Motor neuron (in vitro differentiated cells): Measurements from ENCODE around the gene PRKCZ. TPM values are rescaled to one million over a fixed set of nuclear protein-coding genes. Genes with fewer than 3 reads are reported as not detected.

Source experiments
- ATAC-seq, 8 experiments: fragments of 200-7000 bp; cut with Tn5 transposase; replicated peaks in 6 of 8; 2 replicates each; pipeline ENCODE4 v1.8.0; 2021; ENCODE audit warnings: mild to moderate bottlenecking in 8 of 8, moderate library complexity in 8 of 8
- H3K27ac ChIP-seq, 2 donors: fragments of 250-450 bp; sonication (Bioruptor Pico); 2 replicates each; pipeline ENCODE4 v1.9.0; 2021; ENCODE audit warnings: antibody characterized with exemption in 2 of 2, mild to moderate bottlenecking in 2 of 2, moderate library complexity in 1 of 2
- H3K4me1 ChIP-seq, 2 donors: fragments of 250-450 bp; sonication (Bioruptor Pico); replicated peaks in 1 of 2; 2 replicates each; pipeline ENCODE4 v1.6.1; 2021; ENCODE audit warnings: antibody characterized with exemption in 2 of 2, mild to moderate bottlenecking in 2 of 2, moderate library complexity in 1 of 2
- H3K4me3 ChIP-seq, 5 donors: fragments of 250-450 bp; sonication (Bioruptor Pico); 2 replicates each; pipeline ENCODE4 v1.9.0; 2021; ENCODE audit warnings: antibody characterized with exemption in 5 of 5, mild to moderate bottlenecking in 5 of 5, moderate library complexity in 4 of 5
- WGBS, 10 experiments: fragments of 450-650 bp; shearing (Covaris generic); methylation state at CpG; one replicate each; pipeline ENCODE4 v1.0.0; 2022; 5-methylcytosine and 5-hydroxymethylcytosine counted together
- in situ Hi-C, 9 experiments: fragments of 400-800 bp; cut with MboI; loops; one replicate each; pipeline ENCODE4 v1.15.0; 2021; ENCODE audit warnings: low sequenced_read_pairs in 9 of 9, low pct_unique_long_range_greater_than_20kb in 2 of 9; ENCODE audit not compliant: unreplicated experiment in 9 of 9
- total RNA-seq, 8 experiments: library from RNA; unstranded; fragments of 300-600 nt; gene quantifications; 2 replicates each; pipeline versions ENCODE4 v1.2.3 to v1.2.4, GENCODE V29; 2022

Gene PRKCZ
- total RNA-seq, 8 experiments from 2014 or later = 1.1 to 39.0 (median 23.6) TPM

GRCh38 chr1:2150801-2151200, 100.6 kb downstream of the PRKCZ start:
- no peak for ATAC-seq
- H3K27ac ChIP-seq = no peak overlapping the region
- H3K4me3 ChIP-seq = no peak overlapping the region
- WGBS, 10 experiments = 73 to 95% (median 80%) methylated on average over 1 to 15 of the region's 19 CpGs; no CpG with 5 or more reads in 3 of the 10 experiments
- no peaks in the 10 kb centered on the region for H3K4me1 ChIP-seq
- in situ Hi-C loops = no loop called here

- Histone ChIP-seq H3K4me3 (no peak overlapping the region), H3K4me1 (no peaks in the 10 kb centered on the region), H3K27ac (no peak overlapping the region)
- 0 to 100% (median 86%) methylated on average over 1 to 9 of the region's 10 CpGs; no CpG with 5 or more reads in 2 of the 10 experiments for WGBS, 10 experiments
- no peak for ATAC-seq
- in situ Hi-C loops = no loop called here
Measured at GRCh38 chr1:2151252-2151651, 101.0 kb downstream of the PRKCZ start.

GRCh38 chr1:2151911-2152310, 101.7 kb downstream of the PRKCZ start:
- in situ Hi-C loops = no loop called here
- no peak for ATAC-seq
- no peaks in the 10 kb centered on the region for H3K4me1 ChIP-seq
- no peak overlapping the region for H3K4me3 ChIP-seq
- WGBS, 10 experiments = 60 to 95% (median 73%) methylated on average over 1 to 6 of the region's 6 CpGs; no CpG with 5 or more reads in 2 of the 10 experiments
- no peak overlapping the region for H3K27ac ChIP-seq

GRCh38 chr1:2152954-2153353, 102.7 kb downstream of the PRKCZ start:
- H3K4me1 ChIP-seq = no peaks in the 10 kb centered on the region
- WGBS, 10 experiments = 80 to 100% (median 90%) methylated on average over 1 to 10 of the region's 11 CpGs; no CpG with 5 or more reads in 6 of the 10 experiments
- in situ Hi-C loops = no loop called here
- ATAC-seq = no peak
- H3K4me3 ChIP-seq = no peak overlapping the region
- no peak overlapping the region for H3K27ac ChIP-seq

GRCh38 chr1:2154022-2154421, 103.8 kb downstream of the PRKCZ start:
- H3K4me1 ChIP-seq = no peaks in the 10 kb centered on the region
- H3K27ac ChIP-seq = no peak overlapping the region
- in situ Hi-C loops = no loop called here
- WGBS, 10 experiments = 52 to 100% (median 87%) methylated on average over 1 to 11 of the region's 21 CpGs; no CpG with 5 or more reads in 4 of the 10 experiments
- H3K4me3 ChIP-seq = no peak overlapping the region
- no peak for ATAC-seq

GRCh38 chr1:2155147-2155598, 105.0 kb downstream of the PRKCZ start:
- no peak overlapping the region for H3K27ac ChIP-seq
- peaks cover 0 to under 1% of the 10 kb centered on the region in 2 donors for H3K4me1 ChIP-seq
- no peak for ATAC-seq
- in situ Hi-C loops = no loop called here
- H3K4me3 ChIP-seq = no peak overlapping the region
- 64 to 100% (median 92%) methylated on average over 3 to 10 of the region's 10 CpGs for WGBS, 10 experiments

GRCh38 chr1:2155788-2156187, 105.6 kb downstream of the PRKCZ start:
- ATAC-seq = no peak
- 0 to 100% (median 84%) methylated on average over 1 to 6 of the region's 6 CpGs; no CpG with 5 or more reads in 3 of the 10 experiments for WGBS, 10 experiments
- in situ Hi-C loops = no loop called here
- H3K4me3 ChIP-seq = no peak overlapping the region
- peaks cover 0 to 5% of the 10 kb centered on the region in 2 donors for H3K4me1 ChIP-seq
- H3K27ac ChIP-seq = no peak overlapping the region

GRCh38 chr1:2156866-2157265, 106.7 kb downstream of the PRKCZ start:
- H3K4me3 ChIP-seq = no peak overlapping the region
- no peak for ATAC-seq
- in situ Hi-C loops = no loop called here
- H3K27ac ChIP-seq = no peak overlapping the region
- H3K4me1 ChIP-seq = peaks cover 0 to 9% of the 10 kb centered on the region in 2 donors
- WGBS, 10 experiments = 0 to 88% (median 72%) methylated on average over 1 to 8 of the region's 9 CpGs; no CpG with 5 or more reads in 2 of the 10 experiments

GRCh38 chr1:2157856-2158255, 107.6 kb downstream of the PRKCZ start:
- ATAC-seq = no peak
- no peak overlapping the region for H3K4me3 ChIP-seq
- in situ Hi-C loops = no loop called here
- 62 to 100% (median 96%) methylated on average over 1 to 10 of the region's 19 CpGs; no CpG with 5 or more reads in 5 of the 10 experiments for WGBS, 10 experiments
- H3K4me1 ChIP-seq = peaks cover 0 to 9% of the 10 kb centered on the region in 2 donors
- H3K27ac ChIP-seq = no peak overlapping the region

- ATAC-seq = no peak
- Histone ChIP-seq H3K27ac (no peak overlapping the region), H3K4me1 (peaks cover 0 to 9% of the 10 kb centered on the region in 2 donors), H3K4me3 (no peak overlapping the region)
- in situ Hi-C loops = no loop called here
- 30 to 93% (median 78%) methylated on average over 2 to 15 of the region's 16 CpGs; no CpG with 5 or more reads in 3 of the 10 experiments for WGBS, 10 experiments
Measured at GRCh38 chr1:2158272-2158671, 108.1 kb downstream of the PRKCZ start.

GRCh38 chr1:2159124-2159523, 108.9 kb downstream of the PRKCZ start:
- ATAC-seq = no peak
- Histone ChIP-seq H3K27ac (no peak overlapping the region), H3K4me1 (peaks cover 0 to 9% of the 10 kb centered on the region in 2 donors), H3K4me3 (no peak overlapping the region)
- in situ Hi-C loops = no loop called here
- 30 to 100% (median 92%) methylated on average over 2 to 9 of the region's 18 CpGs; no CpG with 5 or more reads in 3 of the 10 experiments for WGBS, 10 experiments

- peak in 4 of 8 experiments; percentile 52 to 70 (median 64) for ATAC-seq
- peaks cover 0 to 9% of the 10 kb centered on the region in 2 donors for H3K4me1 ChIP-seq
- H3K27ac ChIP-seq = no peak overlapping the region
- 78 to 93% (median 85%) methylated on average over 3 to 18 of the region's 34 CpGs; no CpG with 5 or more reads in 5 of the 10 experiments for WGBS, 10 experiments
- in situ Hi-C loops = no loop called here
- no peak overlapping the region for H3K4me3 ChIP-seq
Measured at GRCh38 chr1:2160451-2161300, 110.5 kb downstream of the PRKCZ start.

GRCh38 chr1:2163205-2163604, 113.0 kb downstream of the PRKCZ start:
- in situ Hi-C loops = no loop called here

More at GRCh38 chr1:2163205-2163604, 113.0 kb downstream of the PRKCZ start:
- Histone ChIP-seq H3K4me3 (no peak overlapping the region), H3K27ac (no peak overlapping the region), H3K4me1 (peaks cover 0 to 9% of the 10 kb centered on the region in 2 donors)
- 19 to 100% (median 95%) methylated on average over 1 to 7 of the region's 7 CpGs; no CpG with 5 or more reads in 4 of the 10 experiments for WGBS, 10 experiments
- ATAC-seq = peak in 2 of 8 experiments; percentile 38 to 56
